Loucy (cell line): ENCODE data around the gene NUB1.

Experiments used
- H2AFZ ChIP-seq: fragments of 200-600 bp; sonication (generic); 2 replicates; pipeline ENCODE4 v1.6.0; 2016; ENCODE audit warnings: antibody characterized with exemption, mild to moderate bottlenecking, low read length, moderate library complexity
- H3F3A ChIP-seq: fragments of 200-600 bp; 2 replicates; pipeline ENCODE4 v1.6.0; 2016; ENCODE audit warnings: antibody characterized with exemption, low read depth, mild to moderate bottlenecking
- H3K27me3 ChIP-seq: fragments of 200-600 bp; sonication (generic); 2 replicates; pipeline ENCODE4 v1.6.1; 2014; ENCODE audit warnings: low read length, mild to moderate bottlenecking; ENCODE audit not compliant: insufficient read depth, poor library complexity, severe bottlenecking
- H3K36me3 ChIP-seq: fragments of 200-600 bp; sonication (generic); 2 replicates; pipeline ENCODE4 v1.6.1; 2016; ENCODE audit warnings: low read length; ENCODE audit not compliant: insufficient read depth
- H3K4me1 ChIP-seq: fragments of 200-600 bp; sonication (generic); 2 replicates; pipeline ENCODE4 v1.5.1; 2014; ENCODE audit warnings: low read length, mild to moderate bottlenecking; ENCODE audit not compliant: insufficient read depth, poor library complexity, severe bottlenecking
- H3K4me2 ChIP-seq: fragments of 200-600 bp; sonication (generic); 2 replicates; pipeline ENCODE4 v1.6.0; 2014; ENCODE audit warnings: antibody characterized with exemption, low read length, low read depth, mild to moderate bottlenecking; ENCODE audit not compliant: poor library complexity, severe bottlenecking
- H3K4me3 ChIP-seq: fragments of 200-600 bp; sonication (generic); 2 replicates; pipeline ENCODE4 v1.5.1; 2014; ENCODE audit warnings: low read length, mild to moderate bottlenecking, mixed read lengths; ENCODE audit not compliant: poor library complexity, severe bottlenecking
- H3K79me2 ChIP-seq: fragments of 200-600 bp; sonication (generic); 2 replicates; pipeline ENCODE4 v1.6.1; 2014; ENCODE audit warnings: low read length; ENCODE audit not compliant: insufficient read depth
- H3K9ac ChIP-seq: fragments of 200-600 bp; sonication (generic); 2 replicates; pipeline ENCODE4 v1.6.0; 2014; ENCODE audit warnings: mild to moderate bottlenecking, low read depth, low read length, moderate library complexity; ENCODE audit not compliant: poor library complexity, severe bottlenecking
- H3K9me2 ChIP-seq: fragments of 200-600 bp; sonication (generic); replicated peaks from 2 replicates; pipeline ENCODE4 v1.6.1; 2016; ENCODE audit warnings: low read depth, low read length, mixed read lengths
- H3K9me3 ChIP-seq: fragments of 200-600 bp; sonication (generic); 2 replicates; pipeline ENCODE4 v1.6.1; 2014; ENCODE audit warnings: mild to moderate bottlenecking, antibody characterized with exemption, low read length, low read depth; ENCODE audit not compliant: insufficient read depth
- H4K20me1 ChIP-seq: fragments of 200-600 bp; sonication (generic); 2 replicates; pipeline ENCODE4 v1.6.0; 2014; ENCODE audit warnings: antibody characterized with exemption, low read length, mild to moderate bottlenecking; ENCODE audit not compliant: insufficient read depth, poor library complexity, severe bottlenecking
- CTCF ChIP-seq: fragments of 200-600 bp; sonication (generic); conservative IDR thresholded peaks from 2 replicates; pipeline ENCODE4 v1.5.1; 2014; ENCODE audit warnings: mild to moderate bottlenecking, antibody characterized with exemption, low read length
- EZH2phosphoT487 ChIP-seq: fragments of 200-600 bp; IDR thresholded peaks from 2 replicates; pipeline ENCODE4 v1.6.1; 2018; ENCODE audit warnings: antibody characterized with exemption, mild to moderate bottlenecking, moderate library complexity, borderline replicate concordance

Gene NUB1

GRCh38 chr7:151384352-151384697, 42.7 kb downstream of the NUB1 start:
- Histone ChIP-seq H3K4me2 (no peak overlapping the region), H3K4me1 (no peaks in the 10 kb centered on the region), H3K36me3 (no peaks in the 10 kb centered on the region; the same call in 1 of the 2 replicates), H3K9me2 (no peaks in the 10 kb centered on the region), H3K4me3 (no peak overlapping the region), H3K79me2 (no peaks in the 10 kb centered on the region), H4K20me1 (no peaks in the 10 kb centered on the region), H3F3A (no peaks in the 10 kb centered on the region), H3K9me3 (no peaks in the 10 kb centered on the region), H3K27me3 (no peaks in the 10 kb centered on the region), H2AFZ (no peak overlapping the region), H3K9ac (no peak overlapping the region)
- no peak for TF ChIP-seq EZH2phosphoT487
- TF ChIP-seq CTCF, result no peak

DNA sequence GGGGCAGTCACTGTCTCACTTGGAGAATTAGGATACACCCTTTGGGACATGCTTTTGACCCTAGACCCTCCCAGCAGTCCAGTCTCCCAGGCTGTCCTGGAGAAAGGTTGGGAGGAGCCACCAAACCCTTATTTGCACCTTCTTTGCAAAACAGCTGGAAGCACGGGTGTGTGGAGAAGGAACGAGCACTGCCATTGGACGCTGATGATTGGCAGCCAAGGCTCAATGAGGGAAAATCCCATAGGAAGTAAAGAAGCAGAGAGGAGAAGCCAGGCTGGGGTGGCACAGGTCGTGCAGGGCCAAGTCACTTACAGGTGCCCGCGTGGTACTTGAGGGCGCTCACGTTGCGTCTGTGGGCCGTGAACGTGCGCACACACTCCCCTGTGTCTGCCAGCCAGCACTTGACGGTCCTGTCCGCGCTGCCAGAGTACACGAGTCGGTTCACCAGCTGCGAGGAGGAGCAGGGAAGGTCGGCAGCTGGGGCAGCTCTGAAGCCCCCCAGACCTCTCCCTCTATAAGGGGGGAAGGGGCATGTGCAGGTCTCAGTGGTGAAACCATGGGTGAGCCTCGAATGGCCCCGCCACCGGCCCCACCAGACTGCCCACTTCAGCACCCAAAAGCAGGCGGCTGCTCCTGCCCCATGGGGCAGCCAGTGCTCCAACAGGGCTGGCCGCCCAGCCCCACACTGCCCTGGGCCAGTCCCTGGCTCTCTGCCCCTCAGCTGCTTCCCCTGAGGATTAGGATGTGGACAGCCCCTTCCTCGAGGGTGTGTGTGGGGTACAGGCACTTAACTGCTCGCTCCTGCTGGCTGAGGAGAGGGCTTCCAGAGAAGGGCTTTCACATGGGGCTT, 43.4 kb downstream of the NUB1 start:
- H4K20me1 ChIP-seq, result no peaks in the 10 kb centered on the region
- no peaks in the 10 kb centered on the region for H3K36me3 ChIP-seq
- H3K27me3 ChIP-seq, result no peaks in the 10 kb centered on the region
- H3K4me1 ChIP-seq, result no peaks in the 10 kb centered on the region
- H3K9ac ChIP-seq, result no peak overlapping the region
- H3F3A ChIP-seq, result no peaks in the 10 kb centered on the region
- TF ChIP-seq CTCF (no peak), EZH2phosphoT487 (no peak)
- no peaks in the 10 kb centered on the region for H3K9me3 ChIP-seq
- H2AFZ ChIP-seq, result no peak overlapping the region
- H3K9me2 ChIP-seq, result no peaks in the 10 kb centered on the region
- no peaks in the 10 kb centered on the region for H3K79me2 ChIP-seq
- no peak overlapping the region for H3K4me2 ChIP-seq
- H3K4me3 ChIP-seq, result no peak overlapping the region

GRCh38 chr7:151385626-151386300, 44.2 kb downstream of the NUB1 start:
- no peak overlapping the region for H3K4me2 ChIP-seq
- no peak for TF ChIP-seq EZH2phosphoT487
- TF ChIP-seq CTCF, result no peak

More at GRCh38 chr7:151385626-151386300, 44.2 kb downstream of the NUB1 start:
- Histone ChIP-seq H3K9ac (no peak overlapping the region), H3K36me3 (no peaks in the 10 kb centered on the region), H3K79me2 (no peaks in the 10 kb centered on the region), H2AFZ (no peak overlapping the region), H3K9me2 (no peaks in the 10 kb centered on the region), H4K20me1 (no peaks in the 10 kb centered on the region), H3K4me1 (no peaks in the 10 kb centered on the region), H3K27me3 (no peaks in the 10 kb centered on the region), H3K9me3 (no peaks in the 10 kb centered on the region), H3K4me3 (no peak overlapping the region), H3F3A (no peaks in the 10 kb centered on the region)
